ENCODE results near the gene TRA2B. TPM values are rescaled to one million over a fixed set of nuclear protein-coding genes. Genes with fewer than 3 reads are reported as not detected.
A peak's percentile ranks its signal among the peaks of the same experiment; 100 is the strongest.

Gene TRA2B
- total RNA-seq = 174 TPM

GRCh38 chr3:185937689-185938374 is at the start of gene TRA2B:
Gene TRA2B, minus strand, starts transcription at chr3:185938014. Its CDS starts 154 bp downstream, at chr3:185937860.
- DNase-seq = peak; percentile 98

- no peak for DNase-seq
Measured at GRCh38 chr3:185986198-185986777, 48.5 kb upstream of the TRA2B start.

- DNase-seq = no peak
Measured at GRCh38 chr3:185984203-185984602, 46.4 kb upstream of the TRA2B start.

GRCh38 chr3:185983495-185984141 is 45.8 kb upstream of the TRA2B start:
- DNase-seq = peak; percentile 61

- no peak for DNase-seq
Measured at GRCh38 chr3:185982632-185983031, 44.8 kb upstream of the TRA2B start.

- DNase-seq = no peak
Measured at GRCh38 chr3:185981621-185982020, 43.8 kb upstream of the TRA2B start.

- DNase-seq = no peak
Measured at GRCh38 chr3:185979721-185980121, 41.9 kb upstream of the TRA2B start.

- no peak for DNase-seq
Measured at GRCh38 chr3:185978516-185978915, 40.7 kb upstream of the TRA2B start.

GRCh38 chr3:185977679-185978040 is 39.8 kb upstream of the TRA2B start:
- DNase-seq = no peak

GRCh38 chr3:185976977-185977678 is 39.3 kb upstream of the TRA2B start:
- DNase-seq = peak; percentile 51

- DNase-seq = no peak
Measured at GRCh38 chr3:185976100-185976499, 38.3 kb upstream of the TRA2B start.

GRCh38 chr3:185971579-185971978 is 33.8 kb upstream of the TRA2B start:
- no peak for DNase-seq

GRCh38 chr3:185968168-185968567 is 30.4 kb upstream of the TRA2B start:
- no peak for DNase-seq

- DNase-seq = no peak
Measured at GRCh38 chr3:185966655-185967054, 28.8 kb upstream of the TRA2B start.

- no peak for DNase-seq
Measured at GRCh38 chr3:185965496-185965895, 27.7 kb upstream of the TRA2B start.

- no peak for DNase-seq
Measured at GRCh38 chr3:185961675-185962232, 23.9 kb upstream of the TRA2B start.

- no peak for DNase-seq
Measured at GRCh38 chr3:185960522-185961288, 22.9 kb upstream of the TRA2B start.

- DNase-seq = no peak
Measured at GRCh38 chr3:185959609-185960521, 22.1 kb upstream of the TRA2B start.

GRCh38 chr3:185958626-185959025 is 20.8 kb upstream of the TRA2B start:
- DNase-seq = no peak

- no peak for DNase-seq
Measured at GRCh38 chr3:185956244-185956643, 18.4 kb upstream of the TRA2B start.

- DNase-seq = no peak
Measured at GRCh38 chr3:185954366-185954723, 16.5 kb upstream of the TRA2B start.
